Kidney (tissue), 14 donors: ENCODE measurements around the gene DYNC2H1. TPM values are rescaled to one million over a fixed set of nuclear protein-coding genes. Genes with fewer than 3 reads are reported as not detected.

ENCODE experiments used
- DNase-seq, 5 donors: peaks; one replicate each; pipeline ENCODE4 v3.0.0-alpha.2; 2013 to 2020
- FAIRE-seq: peaks from 2 replicates; lab custom pipeline; 2012; peaks lifted over from hg19 to GRCh38; lab: Jason Lieb, UNC
- H3K27ac ChIP-seq, 2 donors: one replicate each; pipeline ENCODE4 v1.7.0; 2013; ENCODE audit warnings: low read depth in 2 of 2, low read length in 2 of 2, inconsistent platforms in 1 of 2
- H3K27me3 ChIP-seq: one replicate; pipeline ENCODE4 v1.7.1; 2013; ENCODE audit warnings: low read length, inconsistent platforms; ENCODE audit not compliant: control insufficient read depth, insufficient read depth
- H3K36me3 ChIP-seq, 3 donors: one replicate each; pipeline versions ENCODE4 v1.7.0 to v1.7.1; 2013; ENCODE audit warnings: low read length in 3 of 3, control low read depth in 1 of 3, inconsistent platforms in 1 of 3; ENCODE audit not compliant: insufficient read depth in 3 of 3, control insufficient read depth in 2 of 3
- H3K4me1 ChIP-seq, 3 donors: one replicate each; pipeline versions ENCODE4 v1.7.0 to v1.7.1; 2013; ENCODE audit warnings: low read length in 3 of 3, inconsistent platforms in 1 of 3, low read depth in 1 of 3; ENCODE audit not compliant: control insufficient read depth in 2 of 3, insufficient read depth in 2 of 3
- H3K4me3 ChIP-seq, 3 donors: one replicate each; pipeline versions ENCODE4 v1.7.0 to v1.8.1; 2013; ENCODE audit warnings: low read length in 3 of 3, control low read depth in 1 of 3, inconsistent platforms in 1 of 3
- H3K9ac ChIP-seq, 3 donors: one replicate each; pipeline versions ENCODE4 v1.7.0 to v1.7.1; 2013; ENCODE audit warnings: low read length in 3 of 3, control low read depth in 1 of 3, inconsistent platforms in 1 of 3
- H3K9me3 ChIP-seq, 3 donors: one replicate each; pipeline versions ENCODE4 v1.7.0 to v1.7.1; 2013; ENCODE audit warnings: low read length in 3 of 3, control low read depth in 1 of 3, inconsistent platforms in 1 of 3; ENCODE audit not compliant: control insufficient read depth in 2 of 3, insufficient read depth in 1 of 3
- intact Hi-C: fragments of 100-400 bp; cut with DNase I; formaldehyde crosslinking; loops from one replicate; pipeline ENCODE4 v1.11.1; 2022
- polyA plus RNA-seq: library from polyadenylated mRNA; stranded (reverse); fragments of 350-450 nt; fragmentation: Illumina TruSeq; extraction: RNeasy Lipid Tissue Mini Kit (QIAGEN cat#74804); gene quantifications from one replicate; pipeline ENCODE4 v1.2.3, GENCODE V29; 2014; ENCODE audit warnings: low read depth, low replicate concordance; ENCODE audit not compliant: insufficient read depth
- total RNA-seq: library from RNA; stranded (reverse); fragmentation: NEBNext Ultra II Directional; extraction: Animal tissue kit (Norgen Biotek cat#: 25700); gene quantifications from one replicate; pipeline ENCODE4 v1.2.1, GENCODE V29; 2021
- TF ChIP-seq, protein P1 (sequence below): IDR thresholded peaks from 3 replicates; pipeline ENCODE4 v1.5.1; 2012; ENCODE audit warnings: mild to moderate bottlenecking, moderate library complexity, borderline replicate concordance; ENCODE audit not compliant: insufficient read depth; ENCODE audit errors: extremely low read depth
- donor health status: control.
- donor health status: control.
- donor health status: control.
- donor health status: control.
- donor health status: control.
- donor health status: DM: yes; HTN: yes; CAD: no.
- donor health status: Normal renal cell carcinoma (clear cell type).

DYNC2H1 gene
- total and polyA plus RNA-seq, 2 donors from 2014 or later, result 13.5 to 30.9 TPM

GRCh38 chr11:103077554-103077953 lies 31.7 kb upstream of the DYNC2H1 start:
- H3K9me3 ChIP-seq, result no peaks in the 10 kb centered on the region
- peaks cover 3 to 12% (median 6%) of the 10 kb centered on the region in 3 donors for H3K36me3 ChIP-seq
- FAIRE-seq, result no peak
- TF ChIP-seq, protein P1, sequence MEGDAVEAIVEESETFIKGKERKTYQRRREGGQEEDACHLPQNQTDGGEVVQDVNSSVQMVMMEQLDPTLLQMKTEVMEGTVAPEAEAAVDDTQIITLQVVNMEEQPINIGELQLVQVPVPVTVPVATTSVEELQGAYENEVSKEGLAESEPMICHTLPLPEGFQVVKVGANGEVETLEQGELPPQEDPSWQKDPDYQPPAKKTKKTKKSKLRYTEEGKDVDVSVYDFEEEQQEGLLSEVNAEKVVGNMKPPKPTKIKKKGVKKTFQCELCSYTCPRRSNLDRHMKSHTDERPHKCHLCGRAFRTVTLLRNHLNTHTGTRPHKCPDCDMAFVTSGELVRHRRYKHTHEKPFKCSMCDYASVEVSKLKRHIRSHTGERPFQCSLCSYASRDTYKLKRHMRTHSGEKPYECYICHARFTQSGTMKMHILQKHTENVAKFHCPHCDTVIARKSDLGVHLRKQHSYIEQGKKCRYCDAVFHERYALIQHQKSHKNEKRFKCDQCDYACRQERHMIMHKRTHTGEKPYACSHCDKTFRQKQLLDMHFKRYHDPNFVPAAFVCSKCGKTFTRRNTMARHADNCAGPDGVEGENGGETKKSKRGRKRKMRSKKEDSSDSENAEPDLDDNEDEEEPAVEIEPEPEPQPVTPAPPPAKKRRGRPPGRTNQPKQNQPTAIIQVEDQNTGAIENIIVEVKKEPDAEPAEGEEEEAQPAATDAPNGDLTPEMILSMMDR, result no peak
- H3K4me1 ChIP-seq, result no peaks in the 10 kb centered on the region
- no peak overlapping the region for H3K27ac ChIP-seq
- H3K27me3 ChIP-seq, result no peaks in the 10 kb centered on the region
- DNase-seq, result no peak
- intact Hi-C loops, result no loop called here
- no peak overlapping the region for H3K4me3 ChIP-seq
- H3K9ac ChIP-seq, result no peak overlapping the region

GRCh38 chr11:103078710-103079109 lies 30.5 kb upstream of the DYNC2H1 start:
- DNase-seq, result no peak
- no peak overlapping the region for H3K9ac ChIP-seq
- no peaks in the 10 kb centered on the region for H3K27me3 ChIP-seq
- FAIRE-seq, result no peak
- intact Hi-C loops, result no loop called here
- no peaks in the 10 kb centered on the region for H3K9me3 ChIP-seq
- H3K36me3 ChIP-seq, result peaks cover 3 to 12% (median 6%) of the 10 kb centered on the region in 3 donors
- H3K4me3 ChIP-seq, result no peak overlapping the region
- H3K27ac ChIP-seq, result no peak overlapping the region
- H3K4me1 ChIP-seq, result no peaks in the 10 kb centered on the region
- TF ChIP-seq, protein P1, result no peak

GRCh38 chr11:103079833-103080232 lies 29.4 kb upstream of the DYNC2H1 start:
- DNase-seq (no peak), FAIRE-seq (no peak)
- Histone ChIP-seq H3K9me3 (no peaks in the 10 kb centered on the region), H3K4me3 (no peak overlapping the region), H3K9ac (no peak overlapping the region), H3K27me3 (no peaks in the 10 kb centered on the region), H3K27ac (no peak overlapping the region), H3K4me1 (no peaks in the 10 kb centered on the region), H3K36me3 (peaks cover 3 to 12% (median 6%) of the 10 kb centered on the region in 3 donors)
- TF ChIP-seq, protein P1, result no peak
- intact Hi-C loops, result no loop called here

DNA sequence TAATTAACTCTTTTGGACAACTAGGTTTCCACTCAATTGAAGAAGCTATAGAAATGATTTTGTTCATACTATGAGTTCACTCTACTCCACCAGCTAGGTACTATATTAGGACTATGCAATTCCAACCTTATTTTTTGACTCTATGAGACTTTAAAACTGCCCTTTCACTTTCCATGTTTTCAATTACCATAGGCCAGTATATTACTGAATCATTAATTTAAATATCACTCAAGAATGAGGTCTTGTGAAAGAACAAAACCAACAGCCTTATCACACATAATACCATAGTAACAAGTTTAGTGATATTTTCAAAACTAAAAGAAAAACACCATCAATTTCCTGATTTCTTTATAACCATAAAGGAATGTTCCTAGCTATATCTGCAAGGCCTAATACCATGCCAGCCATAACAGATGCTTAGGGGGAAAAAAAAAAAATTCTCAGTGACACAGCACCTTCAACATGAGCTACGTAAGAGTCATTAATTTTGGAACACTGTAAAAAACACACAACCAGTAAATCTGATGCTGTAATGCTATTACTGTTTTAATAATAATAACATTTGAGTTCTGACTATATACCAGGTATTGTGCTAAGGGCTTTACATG lies 23.4 kb upstream of the DYNC2H1 start:
- Histone ChIP-seq H3K4me3 (no peak overlapping the region), H3K9ac (no peak overlapping the region), H3K9me3 (no peaks in the 10 kb centered on the region), H3K4me1 (peaks cover 0 to 6% (median 3%) of the 10 kb centered on the region in 3 donors), H3K27me3 (no peaks in the 10 kb centered on the region), H3K27ac (no peak overlapping the region), H3K36me3 (peaks cover 0 to 6% (median 2%) of the 10 kb centered on the region in 3 donors)
- DNase-seq (no peak), FAIRE-seq (no peak)
- TF ChIP-seq, protein P1, result no peak
- intact Hi-C loops, result no loop called here
